ENCODE data around the gene INTS11.
"Not testable (repeated sequence)": the region's sequence is repeated elsewhere in the genome, so short reads cannot be mapped to it uniquely, and the experiment has no call there.

Gene INTS11

DNA sequence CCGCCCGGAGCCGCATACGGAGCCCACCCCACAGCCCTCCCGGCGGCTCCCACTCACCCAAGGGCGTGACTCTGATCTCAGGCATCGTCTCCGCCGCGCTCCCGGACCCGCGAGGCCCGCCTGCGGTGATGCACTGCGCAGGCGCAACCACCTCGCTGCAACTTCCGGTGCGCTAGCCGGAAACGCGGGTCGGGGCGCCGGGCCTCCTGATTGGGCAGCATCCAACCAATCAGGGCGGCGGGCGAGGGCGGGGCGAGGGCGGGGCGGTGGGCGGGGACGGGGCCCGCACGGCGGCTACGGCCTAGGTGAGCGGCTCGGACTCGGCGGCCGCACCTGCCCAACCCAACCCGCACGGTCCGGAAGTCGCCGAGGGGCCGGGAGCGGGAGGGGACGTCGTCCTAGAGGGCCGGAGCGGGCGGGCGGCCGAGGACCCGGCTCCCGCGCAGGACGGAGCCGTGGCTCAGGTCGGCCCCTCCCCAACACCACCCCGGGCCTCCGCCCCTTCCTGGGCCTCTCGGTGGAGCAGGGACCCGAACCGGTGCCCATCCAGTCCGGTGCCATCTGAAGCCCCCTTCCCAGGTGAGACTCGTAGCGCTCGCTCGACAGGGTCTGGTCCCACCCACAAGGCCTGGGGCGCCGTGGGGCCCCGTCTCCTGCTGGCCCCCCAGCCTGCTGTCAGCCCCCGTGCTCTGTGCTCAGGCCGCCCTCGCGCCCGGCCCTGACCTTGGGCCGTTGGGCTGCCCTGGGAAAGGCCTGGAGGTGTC, at the start of gene INTS11, which contains the start of gene CPTP:
INTS11 (minus strand) TSS at position 137 of the 764 bp plus-strand sequence; CDS start at position 85, 52 bp downstream.
CPTP (plus strand) TSS at position 279 of the 764 bp plus-strand sequence. CDS start 2,109 bp downstream, outside the sequence.
- peak; percentile 97 for DNase-seq

DNA sequence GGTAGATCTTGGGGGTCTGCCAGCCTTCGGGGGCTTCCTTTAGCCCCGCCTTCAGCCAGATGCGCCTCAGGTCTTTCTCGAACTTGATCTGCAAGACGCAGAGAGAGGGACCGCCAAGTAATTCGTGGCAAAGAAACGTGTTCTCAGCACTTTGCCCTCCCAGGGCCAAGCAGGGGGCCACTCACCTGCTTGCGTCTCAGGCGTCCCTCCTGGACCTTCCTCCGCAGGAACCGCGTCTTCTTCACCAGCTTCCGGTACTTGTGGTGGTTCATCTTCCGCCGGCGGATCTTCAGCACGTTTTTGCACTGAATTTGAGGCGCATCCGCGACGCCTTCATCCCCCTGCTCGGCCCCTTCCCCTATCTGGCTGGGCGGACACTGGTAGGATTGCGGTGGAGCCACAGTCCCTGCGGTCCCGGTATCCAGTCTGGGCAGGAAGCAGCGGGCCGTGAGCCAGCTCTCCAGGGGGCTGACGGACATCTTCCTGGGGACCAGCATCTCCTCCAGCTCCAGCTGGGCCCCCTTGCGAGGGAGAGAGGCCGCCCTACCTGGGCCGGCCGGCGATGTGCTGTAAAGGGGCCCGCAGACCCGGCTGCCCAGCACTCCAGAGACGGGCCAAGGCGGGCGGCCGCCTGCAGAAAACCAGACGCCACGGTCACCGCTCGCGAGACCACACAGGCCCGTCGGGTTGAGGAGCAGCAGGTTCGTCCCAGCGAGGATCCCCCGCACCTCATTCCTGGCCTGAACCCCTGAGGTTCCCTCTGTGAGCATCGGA, 49.5 kb upstream of the INTS11 start:
- no peak for DNase-seq

DNA sequence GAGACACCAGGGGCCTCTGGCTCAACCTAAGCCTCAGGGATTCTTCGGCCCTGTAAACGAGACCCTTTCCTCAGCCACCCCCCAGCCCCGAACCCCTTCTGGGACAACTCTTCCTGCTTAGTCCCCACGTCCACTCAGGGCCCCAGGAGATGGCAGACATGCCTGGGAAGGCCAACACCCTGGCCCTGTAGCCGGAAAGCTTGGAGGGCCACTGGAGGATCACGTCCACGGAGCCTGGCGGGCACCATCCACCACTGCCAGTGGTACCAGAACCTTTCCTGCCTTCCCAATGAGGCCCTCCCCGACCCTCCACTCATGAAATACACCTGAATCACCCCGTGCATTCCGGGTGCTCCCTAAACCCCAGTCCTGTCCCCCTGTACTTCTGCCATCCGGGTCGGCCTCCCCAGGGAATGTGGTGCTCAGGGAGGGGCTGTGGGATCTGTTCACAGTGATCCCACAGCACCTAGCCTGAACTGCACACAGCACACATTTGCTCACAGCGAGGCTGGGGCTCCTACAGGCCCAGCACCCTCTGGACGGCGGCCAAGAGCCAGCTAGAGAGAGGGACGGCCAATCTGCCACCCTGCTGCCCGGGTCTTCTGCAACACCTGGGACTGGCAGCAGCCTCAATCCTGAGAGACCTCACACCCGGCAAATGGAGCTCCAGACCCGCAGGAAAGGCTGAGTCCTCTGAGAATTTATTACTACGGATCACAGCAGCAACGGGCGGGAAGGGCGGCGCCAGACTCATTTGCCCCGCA, 48.8 kb upstream of the INTS11 start:
- no peak for DNase-seq

DNA sequence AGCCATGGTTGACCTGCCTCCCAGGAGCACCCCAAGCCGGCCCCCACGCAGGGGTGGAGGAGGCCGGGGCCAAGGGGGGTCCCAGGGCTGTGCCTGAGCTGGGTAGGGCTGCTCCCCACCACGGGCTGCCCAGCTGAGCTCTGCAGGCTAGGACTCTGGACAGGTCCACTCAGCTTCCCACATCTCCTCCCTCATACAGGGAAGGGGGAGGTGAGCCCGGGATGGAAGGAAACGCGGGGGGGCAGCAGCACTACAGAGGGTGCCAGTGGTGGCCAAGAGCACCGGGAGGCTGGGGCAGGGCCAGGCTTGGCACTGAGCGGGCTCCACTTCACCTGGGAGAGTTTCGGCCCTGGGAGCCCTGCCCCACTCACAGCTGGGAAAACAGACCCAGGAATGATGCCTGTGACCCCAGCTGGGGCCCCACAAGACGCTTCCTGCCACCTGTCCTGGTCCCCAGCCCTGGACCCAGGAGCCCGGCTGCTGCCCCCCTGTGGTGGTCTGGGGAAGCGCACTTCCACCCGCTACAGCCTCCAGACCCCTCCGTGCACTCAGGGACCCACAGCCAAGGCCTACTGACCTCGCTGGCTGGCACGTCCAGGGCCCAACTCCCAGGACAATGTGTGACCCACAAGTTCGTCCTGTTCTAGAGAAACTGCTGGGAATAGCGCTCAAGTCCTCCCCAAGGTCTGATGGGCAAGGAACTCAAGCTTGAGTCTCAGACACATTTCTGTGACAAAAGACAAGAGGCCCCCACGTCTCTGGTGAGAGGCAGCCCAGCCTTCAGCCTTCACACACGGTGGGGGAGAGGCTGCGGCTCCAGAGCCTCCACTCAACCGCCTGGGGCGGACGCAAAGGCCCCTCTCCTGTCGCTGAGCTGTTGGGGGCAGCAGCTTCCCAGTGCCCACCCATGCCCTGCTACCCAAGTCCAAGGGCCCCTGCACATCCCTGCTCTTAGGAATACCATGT, 47.6 kb upstream of the INTS11 start:
- DNase-seq, result peak; percentile 78

DNA sequence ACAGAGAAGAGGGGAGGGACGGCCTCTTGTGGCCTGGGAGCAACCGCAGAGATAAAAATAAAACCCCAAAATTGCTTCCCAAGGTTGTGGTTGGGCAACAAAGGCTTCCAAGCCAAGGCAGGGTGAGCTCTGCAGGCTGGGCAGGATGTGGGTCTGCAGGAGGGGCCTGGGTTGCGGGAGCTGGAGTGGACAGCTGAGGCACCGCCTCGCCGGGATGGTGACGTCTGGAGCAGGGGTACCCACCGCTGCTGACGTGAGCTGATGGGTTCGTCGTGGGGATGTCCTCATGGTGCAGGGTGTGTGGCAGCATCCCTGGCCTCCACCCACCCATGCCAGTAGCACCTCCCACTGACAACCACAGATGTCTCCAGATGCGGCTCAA, 46.9 kb upstream of the INTS11 start:
- peak; percentile 44 for DNase-seq

DNA sequence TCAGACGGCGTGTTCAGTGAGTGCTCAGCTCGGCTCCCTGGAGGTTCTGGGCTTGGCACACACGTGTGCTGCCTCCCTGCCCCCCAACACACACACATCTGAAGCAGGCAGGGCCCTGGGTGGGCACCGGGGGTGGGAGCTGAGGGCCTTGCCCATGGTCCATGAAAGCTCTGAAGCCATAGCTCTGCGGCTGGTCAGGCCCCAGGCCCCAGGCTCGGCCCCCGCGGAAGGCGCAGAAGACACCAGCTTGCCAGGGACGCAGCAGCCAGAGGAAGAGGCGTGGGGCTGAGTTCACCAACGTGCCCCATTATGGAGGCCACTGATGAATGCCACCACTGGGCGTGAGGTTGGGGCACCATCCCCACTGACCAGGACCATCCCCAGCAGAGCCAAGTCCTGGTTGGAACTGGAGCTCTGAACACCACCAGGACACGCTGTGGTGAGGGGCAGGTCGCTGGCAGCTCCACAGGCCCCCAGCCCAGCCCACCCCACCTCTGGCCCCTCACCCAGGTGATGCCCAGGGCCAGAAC, 46.4 kb upstream of the INTS11 start:
- no peak for DNase-seq

DNA sequence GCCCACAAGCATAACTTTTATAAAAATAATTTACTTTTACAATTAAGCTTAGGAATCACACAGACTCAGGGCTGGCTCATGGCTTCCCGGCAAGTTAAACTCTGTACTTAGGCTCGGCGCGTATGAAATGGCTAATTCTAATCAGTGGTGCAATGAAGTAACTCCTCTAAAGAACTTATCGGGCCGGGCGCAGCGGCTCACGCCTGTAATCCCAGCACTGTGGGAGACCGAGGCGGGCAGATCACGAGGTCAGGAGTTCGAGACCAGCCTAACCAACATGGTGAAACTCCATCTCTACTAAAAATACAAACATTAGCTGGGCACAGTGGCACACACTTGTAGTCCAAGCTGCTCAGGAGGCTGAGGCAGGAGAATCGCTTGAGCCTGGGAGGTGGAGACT, 45.6 kb upstream of the INTS11 start:
- DNase-seq, result not testable (repeated sequence)

DNA sequence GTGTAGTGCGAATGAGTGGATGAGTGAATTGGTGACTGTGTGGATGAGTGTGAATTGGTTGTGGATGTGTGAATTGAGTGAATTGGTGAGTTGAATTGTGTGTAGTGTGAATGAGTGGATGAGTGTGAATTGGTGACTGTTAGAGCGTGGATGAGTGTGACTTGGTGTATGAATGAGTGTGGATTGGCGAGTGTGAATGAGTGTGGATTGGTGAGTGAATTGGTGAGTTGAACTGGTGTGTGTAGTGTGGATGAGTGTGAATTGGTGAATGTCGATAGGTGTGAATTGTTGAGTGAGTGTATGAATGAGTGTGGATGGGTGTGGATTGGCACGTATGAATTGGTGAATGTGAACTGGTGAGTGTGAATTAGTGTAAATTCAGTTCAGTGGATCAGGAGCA, 42.9 kb upstream of the INTS11 start:
- DNase-seq, result no peak

DNA sequence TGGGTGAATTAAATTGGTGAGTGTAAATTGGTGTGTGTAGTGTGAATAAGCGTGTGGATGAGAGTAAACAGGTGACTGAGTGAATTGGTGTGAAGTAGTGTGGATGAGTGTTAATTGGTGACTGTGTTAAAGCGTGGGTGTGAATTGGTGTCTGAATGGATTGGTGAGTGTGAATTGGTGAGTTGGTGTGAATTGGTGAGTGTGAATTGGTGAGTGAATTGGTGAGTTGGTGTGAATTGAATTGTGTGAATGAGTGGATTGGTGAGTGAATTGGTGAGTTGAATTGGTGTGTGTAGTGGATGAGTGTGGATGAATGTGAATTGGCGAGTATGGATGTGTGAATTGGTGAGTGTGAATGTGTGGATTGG, 42.2 kb upstream of the INTS11 start:
- DNase-seq, result no peak

DNA sequence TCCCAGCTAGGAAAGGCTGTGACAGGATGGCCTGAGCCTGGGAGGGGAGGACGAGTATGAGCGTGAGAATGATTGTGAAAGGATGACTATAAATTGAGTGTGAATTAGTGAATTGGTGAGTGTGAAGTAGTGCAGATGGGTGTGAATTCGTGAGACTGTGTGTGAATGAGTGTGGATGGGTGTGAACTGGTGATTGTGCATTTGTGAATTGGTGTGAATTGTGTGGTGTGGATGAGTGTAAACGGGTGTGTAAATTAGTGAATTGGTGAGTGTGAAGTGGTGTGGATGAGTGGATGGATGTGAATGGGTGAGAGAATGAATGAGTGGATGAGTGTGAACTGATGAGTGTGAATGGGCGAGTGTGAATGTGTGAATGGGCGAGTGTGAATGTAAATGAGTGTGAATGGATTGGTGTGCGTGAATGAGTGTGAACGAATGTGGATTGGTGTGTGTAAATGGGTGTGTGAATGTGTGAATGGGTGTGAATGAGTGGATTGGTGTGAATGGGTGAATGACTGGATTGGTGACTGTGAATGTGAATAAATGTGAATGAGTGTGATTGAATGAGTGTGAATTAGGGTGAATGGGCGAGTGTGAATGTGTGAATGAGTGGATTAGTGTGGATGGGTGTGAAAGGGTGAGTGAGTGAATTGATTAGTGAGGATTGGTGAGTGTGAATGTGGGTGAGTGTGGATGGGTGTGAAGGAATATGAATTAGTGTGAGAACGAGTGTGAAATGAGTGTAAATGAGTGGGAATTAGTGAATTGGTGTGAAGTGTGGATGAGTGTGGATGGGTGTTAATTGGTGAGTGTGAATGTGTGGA, 41.6 kb upstream of the INTS11 start:
- DNase-seq, result no peak

DNA sequence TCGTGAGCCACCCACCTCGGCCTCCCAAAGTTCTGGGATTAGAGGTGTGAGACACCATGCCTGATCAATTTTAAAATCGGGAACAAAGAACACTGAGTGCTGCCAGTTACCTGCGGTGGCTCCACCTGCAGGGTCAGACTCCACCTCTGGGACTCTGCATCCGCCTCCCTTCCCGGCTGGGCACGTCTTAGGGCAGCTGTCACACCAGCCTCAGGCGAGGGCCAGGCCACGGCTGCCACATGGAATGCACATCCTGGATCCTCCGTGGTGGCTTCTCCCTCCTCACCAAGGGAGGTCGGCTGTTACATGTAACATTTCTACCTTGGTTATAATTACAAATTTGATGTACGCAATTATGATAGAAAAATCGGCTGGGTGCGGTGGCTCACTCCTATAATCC, 39.8 kb upstream of the INTS11 start:
- no peak for DNase-seq

DNA sequence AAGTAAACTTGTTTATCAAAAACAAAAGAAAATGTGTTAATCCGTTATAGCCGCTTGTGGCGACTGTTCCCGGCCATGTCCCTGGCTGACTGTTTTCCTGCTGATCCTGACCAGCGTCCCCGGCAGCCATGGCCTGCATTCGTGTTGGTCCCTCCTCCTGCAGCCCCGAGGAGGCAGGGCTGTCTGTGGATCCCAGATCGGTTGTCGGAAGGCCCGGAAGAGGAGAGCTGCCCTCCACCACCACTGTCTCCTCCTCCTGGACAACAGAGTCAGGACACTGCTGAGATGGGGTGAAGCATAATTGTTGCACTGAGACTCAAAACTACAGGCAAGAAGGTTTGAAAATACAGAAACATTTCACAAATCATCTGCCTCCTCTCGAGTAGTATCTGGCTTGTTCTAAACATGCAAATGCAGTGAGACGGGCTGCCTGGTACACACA, 37.5 kb upstream of the INTS11 start:
- DNase-seq, result no peak

DNA sequence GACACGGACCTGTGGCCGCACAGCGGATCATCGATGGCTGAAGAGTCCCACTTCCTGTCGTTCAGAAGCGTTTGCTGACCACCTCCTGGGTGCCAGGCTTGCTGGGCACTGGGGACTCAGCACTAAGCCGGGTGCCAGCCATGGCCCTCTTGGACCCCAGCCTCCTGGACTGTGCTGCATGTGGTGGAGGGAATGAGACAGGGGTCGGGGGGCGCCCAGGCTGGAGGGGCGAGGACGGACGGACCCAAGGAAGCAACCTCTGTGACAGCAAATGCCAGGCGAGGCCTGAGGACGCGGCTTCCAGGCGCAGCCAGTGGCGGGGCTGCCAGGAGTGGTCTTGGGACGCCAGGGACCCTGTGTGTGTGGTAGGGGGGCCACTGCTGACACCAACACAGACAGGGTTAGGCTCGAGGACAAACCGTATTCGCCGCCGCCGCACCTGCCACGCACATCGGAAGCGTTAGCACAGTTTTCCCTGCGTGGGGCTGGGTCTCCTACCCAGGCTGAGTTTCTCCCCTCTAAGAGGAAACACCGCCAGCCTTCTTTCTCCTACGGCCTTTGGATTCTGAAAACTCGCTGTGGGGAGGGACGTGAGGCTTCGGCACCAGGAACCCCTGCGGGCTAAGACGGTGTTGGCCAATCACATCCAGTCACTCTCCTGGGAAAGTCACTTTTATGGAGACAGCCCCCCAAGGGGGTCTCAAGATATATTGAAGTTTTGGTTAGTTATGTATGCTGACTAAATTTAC, 36.9 kb upstream of the INTS11 start:
- no peak for DNase-seq

DNA sequence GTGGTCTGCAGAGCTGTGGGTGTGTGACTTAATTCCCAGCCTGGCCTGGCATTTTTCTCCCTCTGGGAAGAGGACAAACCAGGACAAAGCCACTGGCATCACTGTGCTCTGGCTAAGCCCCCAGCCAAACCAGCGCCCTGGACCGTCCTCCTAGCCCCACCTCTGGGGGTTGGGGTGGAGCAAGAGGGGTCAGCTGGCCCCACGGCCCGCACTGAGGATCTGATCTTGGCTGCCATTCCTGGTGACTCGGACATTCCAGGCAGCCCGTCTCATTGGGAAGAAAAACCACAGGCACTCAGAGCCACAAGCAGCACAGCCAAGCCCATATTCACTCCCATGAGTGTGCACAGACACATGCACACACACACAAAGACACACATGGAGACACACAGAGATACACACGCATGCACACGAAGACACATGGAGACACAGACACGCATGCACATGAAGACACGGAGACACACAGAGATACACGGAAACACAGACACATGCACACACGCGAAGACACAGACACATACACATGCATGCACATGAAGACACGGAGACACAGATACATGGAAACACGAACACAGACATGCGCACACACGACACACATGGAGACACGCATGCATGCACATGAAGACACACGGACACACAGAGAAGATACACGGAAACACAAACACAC, 36.2 kb upstream of the INTS11 start:
- no peak for DNase-seq

DNA sequence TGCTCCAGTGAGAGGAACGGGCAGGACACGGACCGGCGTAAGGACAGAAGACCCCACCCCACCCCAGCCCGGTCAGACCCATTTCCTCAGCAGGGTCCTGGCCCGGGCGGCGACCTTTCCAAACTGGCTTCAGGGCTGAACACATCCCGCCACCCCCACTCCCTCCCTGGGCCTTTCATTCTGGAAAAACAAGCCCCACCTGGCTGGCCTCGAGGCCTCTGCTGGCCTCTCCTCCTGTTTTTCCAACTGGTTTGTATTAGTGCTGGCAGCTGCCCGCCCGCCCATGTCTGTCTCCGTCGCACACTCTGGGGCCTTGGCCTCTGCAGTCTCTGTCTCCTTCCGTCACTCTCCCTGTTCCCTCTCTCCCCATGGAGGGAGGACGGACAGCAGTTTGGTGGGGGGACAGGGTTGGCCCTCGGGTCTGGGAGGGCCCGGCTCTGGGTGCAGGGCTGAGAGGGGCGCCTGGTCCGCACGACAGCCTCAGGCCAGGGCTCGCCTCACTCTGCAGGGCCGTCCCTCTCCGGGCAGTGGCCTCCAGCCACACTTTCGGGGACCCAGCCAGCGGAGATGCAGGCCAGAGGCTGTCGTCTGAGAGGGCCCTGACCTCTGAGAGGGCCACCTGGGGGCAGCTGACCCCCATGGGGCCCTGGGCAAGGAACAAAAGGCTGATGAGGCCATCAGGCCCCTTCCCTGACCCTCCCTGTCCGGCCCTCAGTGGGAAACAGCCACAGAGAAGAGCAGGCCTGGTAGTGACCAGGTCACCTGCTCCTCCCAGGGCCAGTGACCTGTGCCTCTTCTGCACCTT, 35.4 kb upstream of the INTS11 start:
- DNase-seq, result no peak

DNA sequence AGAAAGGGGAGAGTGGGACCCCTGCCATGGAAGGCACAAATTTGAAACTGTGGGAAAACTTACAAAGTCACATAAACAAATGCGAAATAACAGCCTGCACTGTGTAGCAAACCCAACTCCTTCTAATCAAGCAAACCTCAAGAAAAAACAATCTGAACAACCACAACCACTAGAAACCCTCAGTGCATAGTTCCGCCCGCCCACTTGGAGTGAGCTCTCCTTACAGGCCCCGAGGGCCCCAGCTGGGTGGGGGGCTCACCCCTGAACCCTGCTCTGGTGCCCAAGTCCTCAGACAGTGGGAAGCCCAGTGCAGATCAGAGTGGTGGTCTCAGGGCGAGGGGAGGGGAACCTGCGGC, 34.8 kb upstream of the INTS11 start:
- DNase-seq, result no peak

DNA sequence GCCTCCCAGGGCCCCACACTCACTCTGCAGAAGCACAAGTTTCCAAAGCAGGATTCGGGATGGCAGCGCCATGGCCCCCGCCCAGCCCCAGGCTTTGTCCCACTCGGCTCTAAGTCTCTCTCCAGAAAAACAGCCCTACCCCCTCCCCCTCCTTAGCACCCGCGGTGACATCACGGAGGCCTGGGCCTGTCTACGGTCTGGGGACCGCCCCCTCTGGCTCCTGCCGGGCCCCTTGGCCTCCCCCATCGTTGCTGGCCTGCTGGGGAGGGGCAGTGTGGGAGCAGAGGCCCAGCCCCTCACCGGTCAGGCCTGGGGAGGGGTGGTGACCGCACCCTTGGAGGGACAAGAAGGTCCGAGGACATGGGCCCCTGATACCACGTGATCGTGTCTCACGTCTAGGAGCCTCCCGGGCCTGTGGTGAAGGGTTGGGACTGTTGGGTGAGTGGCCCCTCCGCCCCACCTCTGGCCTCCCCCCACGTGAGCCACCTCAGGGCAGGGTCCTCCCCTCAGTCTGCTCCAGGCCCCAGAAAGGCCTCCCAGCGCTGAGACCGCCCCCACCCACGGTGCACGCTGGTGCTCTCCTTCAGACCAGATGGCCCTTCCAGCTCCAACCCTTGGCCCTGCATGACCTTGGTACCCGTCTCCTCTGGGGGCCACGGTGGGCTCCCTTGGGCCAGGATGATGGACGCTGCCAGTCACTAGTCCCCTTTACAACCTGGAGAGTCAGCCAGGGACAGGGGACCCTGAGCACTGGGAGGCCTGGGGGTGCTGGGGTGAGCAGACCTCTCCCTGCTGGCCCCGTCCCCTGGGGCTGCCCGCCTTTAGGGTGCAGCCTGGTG, 34.2 kb upstream of the INTS11 start, which contains the start of gene MXRA8:
MXRA8 (minus strand) TSS at position 123 of the 839 bp plus-strand sequence; CDS start at position 72, 51 bp downstream.
- no peak for DNase-seq
